Thyroid gland (tissue), 4 donors: Measurements from ENCODE around the gene TANGO2. TPM values are rescaled to one million over a fixed set of nuclear protein-coding genes. Genes with fewer than 3 reads are reported as not detected.

ENCODE experiments used
- DNase-seq, 2 donors: peaks; one replicate each; pipeline ENCODE4 v3.0.0-alpha.2; 2019
- H3K27ac ChIP-seq, 3 donors: fragments of 200-600 bp; sonication (generic); 1 replicate in 2 of 3; 2 replicates in 1 of 3; pipeline ENCODE4 v1.5.1; 2016 to 2019; ENCODE audit warnings: mild to moderate bottlenecking in 1 of 3, moderate library complexity in 1 of 3
- H3K27me3 ChIP-seq: fragments of 200-600 bp; sonication (generic); one replicate; pipeline ENCODE4 v1.5.1; 2019
- H3K36me3 ChIP-seq, 2 donors: fragments of 200-600 bp; sonication (generic); one replicate each; pipeline ENCODE4 v1.5.1; 2016 to 2019
- H3K4me1 ChIP-seq, 2 donors: fragments of 200-600 bp; sonication (generic); one replicate each; pipeline ENCODE4 v1.5.1; 2017 to 2019
- H3K4me3 ChIP-seq, 3 donors: fragments of 200-600 bp; sonication (generic); replicated peaks in 1 of 3; 1 replicate in 2 of 3; 2 replicates in 1 of 3; pipeline ENCODE4 v1.5.1; 2016; ENCODE audit warnings: mild to moderate bottlenecking in 1 of 3
- H3K9me3 ChIP-seq: fragments of 200-600 bp; sonication (generic); one replicate; pipeline ENCODE4 v1.5.1; 2017
- POLR2A ChIP-seq, 2 donors: fragments of 450-650 bp; IDR thresholded peaks; one replicate each; pipeline ENCODE4 v1.6.1; 2017; ENCODE audit warnings: antibody characterized with exemption in 2 of 2, mild to moderate bottlenecking in 2 of 2, moderate library complexity in 1 of 2
- WGBS, 2 donors: methylation state at CpG; one replicate each; pipeline ENCODE4 v1.1.5; 2017; 5-methylcytosine and 5-hydroxymethylcytosine counted together
- intact Hi-C: fragments of 100-400 bp; cut with DNase I; formaldehyde crosslinking; loops from one replicate; pipeline ENCODE4 v1.15.1; 2023
- total RNA-seq, 4 donors: library from RNA; depleted of rRNA; stranded (reverse); fragments of >200 nt; gene quantifications; one replicate each; pipeline ENCODE4 v1.2.3, GENCODE V29; 2016
- TF ChIP-seq, protein P1 (sequence below), 6 experiments: fragments of 200-600 bp in 3 of 6; fragments of 450-650 bp in 3 of 6; sonication (generic) in 3 of 6; IDR thresholded peaks; one replicate each; pipeline ENCODE4 v1.5.1; 2016 to 2019; ENCODE audit warnings: antibody characterized with exemption in 6 of 6, mild to moderate bottlenecking in 2 of 6, inconsistent platforms in 1 of 6, moderate library complexity in 1 of 6

Gene TANGO2
- total RNA-seq, 4 donors from 2014 or later: 50.3 to 82.7 (median 65.2) TPM

DNA sequence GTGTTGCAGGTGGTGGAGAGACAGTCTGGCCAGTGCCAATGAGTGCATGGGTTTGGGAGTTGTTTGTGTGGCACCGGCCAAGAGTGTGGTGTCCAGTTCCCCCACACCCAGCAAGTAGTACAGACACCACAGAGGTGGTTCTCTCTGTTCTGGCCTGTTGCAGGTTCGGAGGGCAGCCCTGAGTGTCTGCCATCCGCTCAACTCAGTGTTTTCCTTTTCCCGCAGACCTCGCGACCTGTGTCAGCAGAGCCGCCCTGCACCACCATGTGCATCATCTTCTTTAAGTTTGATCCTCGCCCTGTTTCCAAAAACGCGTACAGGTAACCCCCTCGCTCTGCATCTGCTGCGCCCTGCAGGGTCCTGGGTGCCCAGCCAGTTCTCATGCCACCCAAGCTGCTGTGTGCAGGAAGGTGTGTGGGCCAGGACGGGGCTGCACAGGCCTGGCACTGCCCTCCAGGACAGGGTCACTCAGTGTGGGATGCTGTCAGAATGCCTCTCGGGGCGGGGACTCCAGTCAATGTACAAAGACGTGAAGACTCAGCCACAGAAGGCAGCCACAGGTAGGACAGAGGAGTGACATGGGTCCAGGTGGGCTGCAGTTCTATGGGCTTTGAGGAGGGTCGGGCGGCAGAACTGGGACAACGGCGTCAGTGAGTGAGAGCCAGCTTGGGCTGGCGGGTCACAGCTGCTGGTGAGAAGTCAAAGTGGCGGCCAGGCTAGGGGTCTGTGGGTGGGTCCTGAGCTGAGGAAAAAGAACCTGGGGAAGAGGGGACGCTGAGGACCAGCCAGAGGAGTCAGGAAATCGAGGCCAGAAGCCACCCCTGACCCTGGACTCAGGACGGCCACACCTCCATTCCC is 15.9 kb downstream of the TANGO2 start:
- TF ChIP-seq, protein P1, sequence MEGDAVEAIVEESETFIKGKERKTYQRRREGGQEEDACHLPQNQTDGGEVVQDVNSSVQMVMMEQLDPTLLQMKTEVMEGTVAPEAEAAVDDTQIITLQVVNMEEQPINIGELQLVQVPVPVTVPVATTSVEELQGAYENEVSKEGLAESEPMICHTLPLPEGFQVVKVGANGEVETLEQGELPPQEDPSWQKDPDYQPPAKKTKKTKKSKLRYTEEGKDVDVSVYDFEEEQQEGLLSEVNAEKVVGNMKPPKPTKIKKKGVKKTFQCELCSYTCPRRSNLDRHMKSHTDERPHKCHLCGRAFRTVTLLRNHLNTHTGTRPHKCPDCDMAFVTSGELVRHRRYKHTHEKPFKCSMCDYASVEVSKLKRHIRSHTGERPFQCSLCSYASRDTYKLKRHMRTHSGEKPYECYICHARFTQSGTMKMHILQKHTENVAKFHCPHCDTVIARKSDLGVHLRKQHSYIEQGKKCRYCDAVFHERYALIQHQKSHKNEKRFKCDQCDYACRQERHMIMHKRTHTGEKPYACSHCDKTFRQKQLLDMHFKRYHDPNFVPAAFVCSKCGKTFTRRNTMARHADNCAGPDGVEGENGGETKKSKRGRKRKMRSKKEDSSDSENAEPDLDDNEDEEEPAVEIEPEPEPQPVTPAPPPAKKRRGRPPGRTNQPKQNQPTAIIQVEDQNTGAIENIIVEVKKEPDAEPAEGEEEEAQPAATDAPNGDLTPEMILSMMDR (IDR thresholded peaks at IDR 0.05): no peak
- no peak for TF ChIP-seq POLR2A (IDR thresholded peaks at IDR 0.05)
- Histone ChIP-seq H3K36me3 (peaks cover 20 to 24% of the 10 kb centered on the region in 2 donors), H3K4me3 (no peak overlapping the region), H3K4me1 (peaks cover 24 to 27% of the 10 kb centered on the region in 2 donors), H3K9me3 (no peaks in the 10 kb centered on the region), H3K27ac (no peak overlapping the region), H3K27me3 (no peaks in the 10 kb centered on the region)
- 96 to 98% methylated on average over 25 of the region's 25 CpGs for WGBS, 2 donors
- intact Hi-C loops: no loop called here
- no peak for DNase-seq

DNA sequence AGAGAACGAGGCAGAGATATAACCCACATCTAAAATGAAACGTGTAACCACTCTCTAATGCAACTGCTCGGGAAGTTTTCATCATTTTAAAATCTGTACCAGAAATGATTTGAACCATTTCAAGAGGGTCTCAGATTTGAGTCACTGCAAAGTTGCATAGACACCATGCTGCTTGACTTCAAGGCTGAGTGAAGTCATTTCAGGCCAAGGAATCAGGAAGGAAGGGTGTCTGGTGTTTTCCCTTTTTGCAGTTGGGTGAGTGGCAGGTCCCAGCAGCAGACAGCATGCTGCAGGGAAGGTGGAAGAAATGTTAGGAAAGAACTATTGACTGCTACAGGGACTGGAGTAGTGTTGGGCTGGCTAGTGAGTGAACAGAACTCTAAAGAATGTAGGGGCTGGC is 16.5 kb downstream of the TANGO2 start:
- intact Hi-C loops: no loop called here
- TF ChIP-seq, protein P1 (IDR thresholded peaks at IDR 0.05): no peak
- H3K27me3 ChIP-seq: no peaks in the 10 kb centered on the region
- peaks cover 20 to 24% of the 10 kb centered on the region in 2 donors for H3K36me3 ChIP-seq
- H3K27ac ChIP-seq: no peak overlapping the region
- H3K9me3 ChIP-seq: no peaks in the 10 kb centered on the region
- H3K4me1 ChIP-seq: peaks cover 18 to 21% of the 10 kb centered on the region in 2 donors
- no peak for DNase-seq
- H3K4me3 ChIP-seq: no peak overlapping the region
- WGBS, 2 donors: 85 to 93% methylated on average over 3 of the region's 3 CpGs

DNA sequence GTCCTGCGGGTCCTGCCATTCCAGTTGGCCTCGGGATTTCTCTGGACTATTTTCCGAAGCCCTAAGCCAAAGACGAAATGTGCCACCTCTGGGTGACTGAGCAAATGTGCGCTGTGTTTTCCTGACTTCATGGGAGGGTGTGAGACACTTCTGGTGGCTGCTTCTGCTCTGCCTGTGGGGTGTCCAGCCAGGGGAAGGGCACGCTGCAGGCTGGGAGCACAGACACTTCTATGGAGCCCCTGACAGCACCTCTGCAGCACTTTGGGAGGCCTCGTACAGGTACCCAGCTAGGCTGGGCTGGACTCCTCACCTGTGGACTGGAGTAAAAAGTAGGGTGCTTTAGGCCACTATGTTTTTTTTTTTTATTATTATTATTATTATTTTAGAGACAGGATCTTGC is 17.7 kb downstream of the TANGO2 start:
- Histone ChIP-seq H3K27ac (no peak overlapping the region), H3K4me3 (no peak overlapping the region), H3K27me3 (no peaks in the 10 kb centered on the region), H3K9me3 (no peaks in the 10 kb centered on the region), H3K36me3 (peaks cover 20 to 33% of the 10 kb centered on the region in 2 donors), H3K4me1 (peaks cover 6 to 9% of the 10 kb centered on the region in 2 donors)
- 91 to 92% methylated on average over 6 to 7 of the region's 7 CpGs for WGBS, 2 donors
- no peak for TF ChIP-seq POLR2A (IDR thresholded peaks at IDR 0.05)
- TF ChIP-seq, protein P1 (IDR thresholded peaks at IDR 0.05): no peak
- DNase-seq: no peak
- intact Hi-C loops: no loop called here

DNA sequence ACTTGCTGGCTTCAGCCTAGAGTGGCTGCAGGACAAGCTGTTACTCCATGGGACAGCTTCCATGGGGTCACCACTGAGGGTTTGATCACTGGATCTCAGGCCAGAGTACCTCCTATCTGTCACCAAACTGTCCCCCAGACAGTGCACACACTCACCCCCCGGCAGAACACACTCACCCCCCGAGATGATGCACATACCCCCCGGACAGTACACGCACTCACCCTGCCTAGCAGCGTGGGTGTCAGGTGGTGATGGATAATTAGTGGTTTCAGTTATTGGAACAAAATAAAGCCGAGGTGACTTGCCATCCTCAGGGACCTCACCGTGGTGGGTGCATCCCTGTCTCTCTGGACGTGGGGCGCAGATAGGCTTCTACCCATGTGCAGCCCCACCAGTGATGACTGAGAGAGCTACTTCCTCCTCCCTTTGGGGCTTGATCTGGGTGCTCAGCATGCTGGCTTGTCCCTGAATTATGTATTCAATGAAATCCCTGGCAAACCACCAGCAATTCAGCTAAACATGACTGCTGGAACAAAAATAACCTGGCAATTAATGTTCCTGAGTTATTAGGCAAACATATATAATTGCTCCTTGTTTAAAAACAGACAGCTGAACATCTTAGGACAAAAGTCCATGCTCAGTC is 18.9 kb downstream of the TANGO2 start:
- H3K27me3 ChIP-seq: no peaks in the 10 kb centered on the region
- peaks cover 20 to 33% of the 10 kb centered on the region in 2 donors for H3K36me3 ChIP-seq
- intact Hi-C loops: no loop called here
- no peaks in the 10 kb centered on the region for H3K9me3 ChIP-seq
- no peak overlapping the region for H3K4me3 ChIP-seq
- TF ChIP-seq, protein P1 (IDR thresholded peaks at IDR 0.05): no peak
- WGBS, 2 donors: 84 to 94% methylated on average over 9 of the region's 9 CpGs
- no peaks in the 10 kb centered on the region for H3K4me1 ChIP-seq
- DNase-seq: no peak
- H3K27ac ChIP-seq: no peak overlapping the region
